Stimulated activated CD8-positive, alpha-beta memory T cell treated with anti-CD3 and anti-CD28 coated beads, Interleukin-2, amount 100 ng/mL, for 48 hours (primary cell): Measurements from ENCODE around the gene TRNT1.

Experiments used
- DNase-seq, 2 donors: peaks; one replicate each; pipeline ENCODE4 v3.0.0-alpha.2; 2020; ENCODE audit warnings: low read depth in 2 of 2

The TRNT1 gene

GRCh38 chr3:3110749-3111361 is 15.9 kb upstream of the TRNT1 start:
- DNase-seq = no peak

DNA sequence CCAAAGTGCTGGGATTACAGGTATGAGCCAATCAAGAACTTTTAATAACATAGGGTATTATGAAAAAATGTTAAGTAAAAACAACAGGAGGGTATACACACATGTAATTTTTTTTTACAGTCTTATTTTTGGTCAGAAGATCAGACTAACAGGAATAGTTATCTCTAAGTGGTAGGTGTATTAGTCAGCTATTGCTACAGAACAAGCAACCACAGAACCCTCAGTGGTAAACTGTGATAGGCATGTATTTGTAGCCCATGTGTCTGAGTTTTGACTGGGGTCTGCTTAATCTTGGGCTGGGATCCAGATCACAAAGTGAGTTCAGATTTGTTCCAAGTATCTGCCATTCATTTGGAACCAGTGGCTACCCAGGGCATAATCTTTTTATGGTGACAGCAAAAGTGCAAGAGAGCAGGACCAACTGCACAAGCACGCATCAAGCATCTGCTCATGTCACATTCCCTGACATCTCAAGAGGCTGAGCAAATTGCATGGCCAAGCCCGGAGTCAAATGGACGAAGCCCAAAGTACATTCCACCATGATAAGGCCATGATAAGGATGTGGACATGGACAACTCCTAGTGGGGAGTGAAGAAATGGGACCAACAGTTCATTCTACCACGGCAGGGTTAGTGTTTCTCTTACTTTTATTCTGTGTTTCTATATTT is 13.6 kb upstream of the TRNT1 start:
- DNase-seq = no peak

DNA sequence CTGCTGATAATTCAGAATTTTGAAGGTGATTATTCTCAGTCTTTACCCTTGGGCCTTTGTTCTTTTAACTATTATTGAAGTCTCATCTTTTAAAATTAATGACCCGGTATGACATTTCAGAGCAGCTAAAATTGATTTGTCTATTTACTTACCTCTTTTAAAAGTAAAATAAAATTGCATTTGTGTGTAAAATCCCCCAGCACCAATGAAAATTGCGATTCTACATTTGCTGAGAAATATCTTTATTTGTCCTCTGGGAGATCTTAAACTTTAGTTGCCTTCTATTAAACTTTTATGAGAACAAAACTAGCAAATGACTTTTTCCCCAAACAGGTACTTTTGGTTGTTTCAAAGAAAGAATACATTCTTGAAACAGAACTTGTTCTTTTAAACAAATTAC is 9.1 kb upstream of the TRNT1 start:
- no peak for DNase-seq

- DNase-seq = peak in 1 of 2 donors; percentile 23
These were observed 7.3 kb upstream of the TRNT1 start for GRCh38 chr3:3119393-3119851.

DNA sequence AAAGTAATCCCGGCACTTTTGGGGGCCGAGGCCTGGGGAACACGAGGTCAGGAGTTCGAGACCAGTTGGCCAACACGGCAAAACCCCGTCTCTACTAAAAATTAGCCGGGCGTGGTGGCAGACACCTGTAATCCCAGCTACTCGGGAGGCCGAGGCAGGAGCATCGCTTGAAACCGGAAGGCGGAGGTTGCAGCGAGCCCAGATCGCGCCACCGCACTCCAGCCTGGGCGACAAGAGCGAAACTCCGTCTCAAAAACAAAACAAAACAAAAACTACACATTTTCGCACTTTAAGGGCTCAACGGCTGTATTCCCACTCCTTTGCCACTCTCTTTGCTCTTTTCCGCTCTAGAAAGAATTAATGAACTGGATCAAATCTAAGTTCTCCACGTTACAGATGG is 763 bp upstream of the TRNT1 start:
- DNase-seq = no peak

GRCh38 chr3:3127432-3128010 is 781 bp downstream of the TRNT1 start:
- DNase-seq = peak in 1 of 2 donors; percentile 14

GRCh38 chr3:3129579-3129978 is 2.8 kb downstream of the TRNT1 start:
- DNase-seq = no peak

DNA sequence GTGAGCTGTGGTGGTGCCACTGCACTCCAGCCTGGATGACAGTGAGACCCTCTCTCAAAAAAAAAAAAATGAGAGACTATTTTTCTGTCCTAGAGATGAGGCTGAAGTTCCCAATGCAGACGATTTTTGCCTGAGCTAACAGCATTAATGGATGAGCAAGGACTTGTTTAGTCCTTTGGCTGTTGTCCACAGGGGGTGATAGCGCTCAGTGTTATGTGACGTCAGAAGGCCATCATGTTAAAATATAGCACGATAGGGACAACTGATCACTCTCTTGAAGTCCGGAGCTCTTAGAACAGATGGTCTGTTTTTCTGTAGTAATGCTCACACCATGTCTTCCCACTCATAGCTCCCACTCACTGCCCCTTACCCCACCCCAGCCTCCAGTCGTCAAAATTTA is 6.8 kb downstream of the TRNT1 start:
- no peak for DNase-seq

- DNase-seq = no peak
These were observed 8.2 kb downstream of the TRNT1 start for GRCh38 chr3:3134750-3135448.

GRCh38 chr3:3137526-3137925 is 10.8 kb downstream of the TRNT1 start:
- no peak for DNase-seq

DNA sequence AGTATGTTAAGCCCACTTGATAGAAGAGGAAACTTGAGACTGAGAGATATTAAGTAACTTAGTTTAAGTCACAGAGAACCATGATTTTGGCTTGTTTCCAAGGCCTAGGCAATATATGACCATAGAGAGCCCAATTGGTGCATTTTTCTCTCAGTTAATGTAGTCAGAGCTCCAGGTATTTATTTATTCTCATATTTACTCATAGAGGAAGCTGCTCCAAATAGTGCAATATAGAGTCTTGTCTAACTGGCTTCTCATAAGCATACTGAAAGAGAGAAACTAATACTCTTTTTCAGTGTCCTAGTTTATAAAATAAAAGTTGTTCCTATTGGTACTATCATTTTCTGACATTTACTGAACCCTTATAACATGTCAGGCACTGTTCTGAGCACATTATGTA is 15.2 kb downstream of the TRNT1 start:
- DNase-seq = no peak

GRCh38 chr3:3145831-3146230 is 19.1 kb downstream of the TRNT1 start:
- no peak for DNase-seq

GRCh38 chr3:3149560-3149959 is 22.8 kb downstream of the TRNT1 start:
- no peak for DNase-seq

GRCh38 chr3:3151513-3151912 is 24.8 kb downstream of the TRNT1 start:
- no peak for DNase-seq

GRCh38 chr3:3154879-3155610 is 28.3 kb downstream of the TRNT1 start:
- DNase-seq = no peak

DNA sequence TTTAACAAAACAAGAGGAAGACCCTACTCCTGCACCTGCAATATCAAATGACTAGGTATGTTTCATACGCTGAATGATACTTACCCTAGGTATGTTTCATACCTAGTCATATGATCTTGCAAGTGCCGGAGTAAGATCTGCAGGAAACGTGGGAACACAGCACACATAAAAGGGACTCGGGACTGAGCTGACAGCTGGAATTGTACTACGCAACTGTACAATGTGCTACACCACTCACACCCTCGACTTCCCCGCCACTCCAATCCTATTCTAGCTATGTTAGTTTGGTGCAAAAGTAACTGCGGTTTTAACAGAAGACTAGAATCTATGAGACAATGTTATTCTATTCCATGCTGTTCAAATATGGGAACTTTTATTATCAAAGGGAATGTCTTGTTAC is 30.7 kb downstream of the TRNT1 start:
- DNase-seq = no peak

- no peak for DNase-seq
These were observed 34.1 kb downstream of the TRNT1 start for GRCh38 chr3:3160826-3161225.

DNA sequence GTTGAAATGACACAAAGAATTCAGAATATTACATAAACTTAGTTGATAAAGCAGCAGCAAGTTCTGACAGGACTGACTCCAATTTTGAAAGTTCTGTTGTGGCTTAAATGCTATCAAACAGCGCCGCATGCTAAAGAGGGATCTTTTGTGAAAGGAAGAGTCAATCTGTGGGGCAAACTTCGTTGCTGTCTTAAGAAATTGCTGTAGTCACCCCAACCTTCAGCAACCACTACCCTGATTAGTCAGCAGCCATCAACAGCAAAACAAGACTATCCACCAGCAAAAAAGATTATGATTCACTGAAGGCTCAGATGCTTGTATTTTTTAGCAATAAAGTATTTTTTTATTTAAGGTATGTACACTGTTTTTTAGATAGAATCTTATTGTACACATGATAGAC is 38.5 kb downstream of the TRNT1 start:
- no peak for DNase-seq

GRCh38 chr3:3165650-3166049 is 38.9 kb downstream of the TRNT1 start:
- DNase-seq = no peak

- DNase-seq = no peak
These were observed 44.3 kb downstream of the TRNT1 start for GRCh38 chr3:3170998-3171397.

- no peak for DNase-seq
These were observed 45.9 kb downstream of the TRNT1 start for GRCh38 chr3:3172627-3173026.

- DNase-seq = no peak
These were observed 51.2 kb downstream of the TRNT1 start for GRCh38 chr3:3177861-3178497.
